ENCODE measurements around the gene IQGAP1.
A peak's percentile ranks its signal among the peaks of the same experiment; 100 is the strongest.

Gene IQGAP1

GRCh38 chr15:90388462-90389380 lies 679 bp downstream of the IQGAP1 start:
- peak overlapping the region; percentile 63 for H3K4me3 ChIP-seq (replicated peaks; ENCODE audit: low read depth, low read length)
- no peak for TF ChIP-seq CTCF (IDR thresholded peaks at IDR 0.05; ENCODE audit: low read depth, low read length, missing control alignments)
- no peak for DNase-seq (ENCODE audit: extremely low read depth, low read depth)

GRCh38 chr15:90389513-90389912 lies 1.5 kb downstream of the IQGAP1 start:
- no peak for TF ChIP-seq CTCF (IDR thresholded peaks at IDR 0.05; ENCODE audit: low read depth, low read length, missing control alignments)

GRCh38 chr15:90393040-90393439 lies 5.0 kb downstream of the IQGAP1 start:
- H3K4me3 ChIP-seq (replicated peaks; ENCODE audit: low read depth, low read length): no peak overlapping the region
- no peak for TF ChIP-seq CTCF (IDR thresholded peaks at IDR 0.05; ENCODE audit: low read depth, low read length, missing control alignments)
- DNase-seq (ENCODE audit: extremely low read depth, low read depth): no peak

More at GRCh38 chr15:90389513-90389912, 1.5 kb downstream of the IQGAP1 start:
- H3K4me3 ChIP-seq (replicated peaks; ENCODE audit: low read depth, low read length): peak overlapping the region; percentile 63
- no peak for DNase-seq (ENCODE audit: extremely low read depth, low read depth)

- no peak overlapping the region for H3K4me3 ChIP-seq (replicated peaks; ENCODE audit: low read depth, low read length)
- DNase-seq (ENCODE audit: extremely low read depth, low read depth): no peak
- TF ChIP-seq CTCF (IDR thresholded peaks at IDR 0.05; ENCODE audit: low read depth, low read length, missing control alignments): no peak
Observed at GRCh38 chr15:90394074-90394473, 6.0 kb downstream of the IQGAP1 start.

- no peak for TF ChIP-seq CTCF (IDR thresholded peaks at IDR 0.05; ENCODE audit: low read depth, low read length, missing control alignments)
- no peak for DNase-seq (ENCODE audit: extremely low read depth, low read depth)
Observed at GRCh38 chr15:90394748-90395442, 6.9 kb downstream of the IQGAP1 start.

GRCh38 chr15:90396321-90396720 lies 8.3 kb downstream of the IQGAP1 start:
- no peak for DNase-seq (ENCODE audit: extremely low read depth, low read depth)
- H3K4me3 ChIP-seq (replicated peaks; ENCODE audit: low read depth, low read length): no peak overlapping the region
- TF ChIP-seq CTCF (IDR thresholded peaks at IDR 0.05; ENCODE audit: low read depth, low read length, missing control alignments): no peak

More at GRCh38 chr15:90394748-90395442, 6.9 kb downstream of the IQGAP1 start:
- H3K4me3 ChIP-seq (replicated peaks; ENCODE audit: low read depth, low read length): no peak overlapping the region
